ENCODE data around the gene MIER2.
"Not testable (repeated sequence)": the region's sequence is repeated elsewhere in the genome, so short reads cannot be mapped to it uniquely, and the experiment has no call there.

Gene MIER2

GRCh38 chr19:281156-281853 is 63.3 kb downstream of the MIER2 start:
- no peak for DNase-seq

DNA sequence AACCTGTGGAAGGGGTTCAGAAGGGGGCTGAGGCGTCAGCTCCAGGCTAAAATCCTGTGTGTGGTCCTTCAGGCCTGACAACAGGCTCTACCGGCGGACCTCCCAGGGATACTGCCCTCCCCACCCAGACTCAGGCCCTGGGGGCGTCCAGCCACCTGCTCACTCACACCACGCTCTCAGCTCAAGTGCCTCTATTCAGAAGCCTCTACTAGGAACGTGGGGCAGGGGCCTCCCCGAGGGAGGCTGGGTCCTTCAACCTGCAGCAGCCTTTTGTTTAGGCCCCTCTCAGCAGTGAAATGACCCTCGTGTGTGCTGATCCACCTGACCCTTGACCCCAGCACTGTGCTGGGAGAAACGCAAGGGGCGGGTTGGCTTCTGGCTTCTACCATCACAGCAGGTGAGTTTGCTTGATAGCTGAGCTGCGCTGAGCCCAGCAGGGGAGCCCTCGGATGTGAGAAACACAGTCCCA is 64.0 kb downstream of the MIER2 start:
- DNase-seq = peak; percentile 57 to 67

GRCh38 chr19:279656-280055 is 64.9 kb downstream of the MIER2 start:
- DNase-seq = no peak

- no peak for DNase-seq
Measured at GRCh38 chr19:279231-279630, 65.4 kb downstream of the MIER2 start.

- no peak for DNase-seq
Measured at GRCh38 chr19:277581-278165, 66.9 kb downstream of the MIER2 start.

GRCh38 chr19:277131-277530 is 67.5 kb downstream of the MIER2 start:
- DNase-seq = no peak

DNA sequence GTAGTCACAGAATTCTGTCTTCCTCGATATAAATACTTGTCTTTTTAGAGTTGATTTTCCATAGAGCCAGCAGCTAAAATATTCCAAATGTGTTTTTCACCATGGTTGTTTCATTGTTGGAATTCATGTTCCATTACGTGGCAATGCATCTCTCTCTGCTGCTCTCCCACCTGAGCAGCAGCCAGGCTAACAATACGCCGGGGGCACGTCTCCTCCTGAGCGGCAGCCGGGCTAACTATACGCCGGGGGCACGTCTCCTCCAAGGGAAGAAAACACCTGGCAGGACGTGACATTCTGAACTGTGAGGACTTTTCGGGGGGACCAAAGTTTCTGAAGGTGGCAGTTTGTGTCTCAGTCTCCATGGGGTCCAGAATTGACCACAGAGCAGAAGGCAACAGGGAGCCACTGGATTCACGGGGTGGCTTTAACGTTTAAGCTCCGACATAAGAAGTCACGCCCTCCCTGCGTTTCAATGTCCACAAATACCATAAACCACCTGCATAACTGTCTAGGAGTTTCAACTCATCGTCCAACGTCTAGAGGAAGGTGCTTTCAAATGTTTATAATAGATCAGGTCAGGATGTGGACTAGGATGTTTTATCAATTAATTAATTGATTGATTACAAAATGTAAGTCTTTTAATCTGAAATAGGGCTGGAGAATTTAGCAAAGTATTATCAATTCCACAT is 68.5 kb downstream of the MIER2 start:
- no peak for DNase-seq

GRCh38 chr19:275000-275399 is 69.6 kb downstream of the MIER2 start:
- no peak for DNase-seq

GRCh38 chr19:273393-273792 is 71.2 kb downstream of the MIER2 start:
- no peak for DNase-seq

GRCh38 chr19:271856-272255 is 72.7 kb downstream of the MIER2 start:
- DNase-seq = no peak

GRCh38 chr19:270766-271318 is 73.8 kb downstream of the MIER2 start:
- DNase-seq = not testable (repeated sequence)

DNA sequence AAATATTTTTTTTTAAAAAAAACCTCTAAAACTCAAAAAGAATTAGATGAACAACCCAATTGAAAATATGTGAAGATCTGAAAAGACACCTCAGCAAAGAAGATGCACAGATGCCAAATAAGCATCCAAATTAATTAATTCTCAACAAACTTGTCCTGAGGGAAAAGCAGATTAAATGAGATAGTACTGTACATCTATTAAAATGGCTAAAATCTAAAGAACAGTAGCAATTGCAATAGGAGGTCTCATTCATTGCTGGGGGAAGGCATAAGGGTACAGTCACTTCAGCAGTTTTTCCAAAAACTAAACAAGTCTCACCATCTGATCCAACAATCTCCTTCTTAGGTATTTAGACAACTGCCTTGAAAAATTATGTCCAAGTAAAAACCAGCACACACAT is 75.4 kb downstream of the MIER2 start:
- DNase-seq = no peak

GRCh38 chr19:262125-262524 is 82.5 kb downstream of the MIER2 start:
- DNase-seq = no peak

GRCh38 chr19:256804-257203 is 87.8 kb downstream of the MIER2 start:
- not testable (repeated sequence) for DNase-seq
